ENCODE data around the gene FOSB.

FOSB gene

DNA sequence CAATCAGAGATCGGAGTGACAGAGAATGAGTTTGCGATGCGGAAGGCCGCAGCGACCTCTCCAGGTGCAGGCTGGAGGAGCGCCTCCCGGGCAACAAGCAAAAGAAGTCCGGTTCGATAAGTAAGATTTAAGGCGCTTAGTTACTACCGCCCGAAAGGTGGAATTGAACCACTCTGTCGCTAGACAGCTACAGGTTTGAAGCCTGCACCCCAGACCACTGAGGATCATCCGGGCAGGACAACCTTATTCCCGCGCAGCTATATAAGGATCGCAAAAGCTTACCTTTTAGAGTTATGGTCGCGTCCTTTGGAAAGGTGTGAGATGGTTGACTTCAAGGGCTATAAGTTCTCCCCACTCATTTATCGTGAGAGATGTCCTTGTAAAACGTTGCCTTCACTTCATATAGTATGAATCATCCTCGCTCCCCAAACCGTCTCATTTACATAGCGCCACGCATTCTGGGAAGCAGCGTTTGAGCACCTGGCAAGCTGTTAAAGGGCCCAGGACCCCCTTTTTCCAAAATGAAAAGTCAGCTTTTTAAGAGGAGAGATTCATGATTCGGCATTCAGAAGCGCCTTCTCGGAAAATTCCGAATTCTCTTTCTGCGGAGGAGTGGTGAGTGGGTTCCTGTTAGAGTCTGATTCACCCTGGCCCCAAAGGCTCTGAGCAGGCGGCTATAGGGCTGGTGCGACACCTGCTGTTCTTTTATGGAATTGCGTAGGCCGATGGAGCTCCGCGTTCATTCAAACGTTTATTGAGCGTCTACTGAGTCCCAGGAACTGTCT, 10.8 kb downstream of the FOSB start:
- DNase-seq = peak; percentile 98

DNA sequence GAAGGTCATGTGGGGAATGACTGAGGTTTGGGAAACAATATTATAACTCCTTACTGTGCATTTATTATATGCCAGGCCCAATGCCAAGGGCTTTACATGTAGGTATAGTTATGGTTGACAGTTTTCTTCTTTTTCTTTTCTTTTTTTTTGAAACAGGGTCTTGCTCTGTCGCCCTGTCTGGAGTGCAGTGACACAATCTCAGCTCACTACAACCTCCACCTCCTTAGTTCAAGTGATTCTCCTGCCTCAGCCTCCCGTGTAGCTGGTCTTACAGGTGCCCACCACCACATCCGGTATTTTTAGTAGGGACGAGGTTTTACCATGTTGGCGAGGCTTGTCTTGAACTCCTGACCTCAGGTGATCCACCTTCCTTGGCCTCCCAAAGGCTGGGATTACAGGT, 15.2 kb downstream of the FOSB start:
- no peak for DNase-seq

GRCh38 chr19:45484273-45484945, 16.6 kb downstream of the FOSB start:
- DNase-seq = no peak

- peak; percentile 76 for DNase-seq
These were observed 17.7 kb downstream of the FOSB start for GRCh38 chr19:45485305-45486077.

- DNase-seq = no peak
These were observed 20.9 kb downstream of the FOSB start for GRCh38 chr19:45488708-45489107.

DNA sequence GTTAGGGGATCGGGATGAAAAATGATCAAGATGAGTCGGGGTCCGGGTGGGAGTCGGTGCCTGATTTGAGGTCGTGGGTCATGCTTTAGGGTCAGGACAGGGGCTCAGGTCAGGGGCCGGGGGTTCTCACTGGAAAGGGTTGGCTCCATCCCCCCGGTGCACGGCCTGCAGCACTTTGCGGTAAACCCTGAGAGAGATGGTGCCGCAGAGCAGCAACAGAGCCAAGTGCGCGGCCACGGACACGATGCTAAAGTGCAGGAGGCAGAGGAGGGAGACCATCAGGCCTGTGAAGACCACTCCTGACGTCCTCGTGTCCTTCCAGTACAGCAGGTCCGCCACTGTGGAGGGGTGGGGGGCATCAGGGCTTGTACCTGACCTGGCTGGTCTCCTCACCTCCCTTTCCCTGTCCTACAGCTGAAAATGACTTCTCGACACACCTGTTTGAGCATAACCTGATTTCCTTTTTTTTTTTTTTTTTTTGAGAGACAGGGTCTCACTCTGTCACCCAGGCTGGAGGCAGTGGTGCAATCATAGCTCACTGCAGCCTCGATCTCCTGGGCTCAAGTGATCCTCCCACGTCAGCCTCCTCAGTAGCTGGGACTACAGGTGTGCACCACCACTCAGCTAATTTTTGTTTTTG, 21.5 kb downstream of the FOSB start:
- DNase-seq = no peak

DNA sequence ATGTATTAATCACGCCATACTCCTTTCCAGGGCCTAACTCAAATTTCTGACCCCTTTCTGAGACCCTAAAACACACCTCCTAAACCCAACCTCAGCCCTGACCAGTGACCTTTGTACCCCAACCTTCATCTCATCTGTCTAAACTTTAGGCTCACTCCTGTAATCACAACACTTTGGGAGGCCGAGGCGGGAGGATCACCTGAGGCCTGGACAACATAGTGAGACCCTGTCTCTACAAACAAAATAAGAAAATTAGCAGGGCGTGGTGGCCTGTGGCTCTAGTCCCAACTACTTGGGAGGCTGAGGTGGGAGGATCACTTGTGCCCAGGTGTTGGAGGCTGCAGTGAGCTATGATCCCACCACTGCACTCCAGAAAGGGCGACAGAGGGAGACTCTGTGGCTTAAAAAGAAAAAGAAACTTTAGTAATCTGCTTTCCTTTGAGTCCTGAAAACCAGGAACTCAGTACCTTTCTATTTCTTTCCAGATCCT, 24.4 kb downstream of the FOSB start:
- no peak for DNase-seq

GRCh38 chr19:45492627-45493470, 25.1 kb downstream of the FOSB start:
- peak; percentile 56 for DNase-seq

- no peak for DNase-seq
These were observed 26.6 kb downstream of the FOSB start for GRCh38 chr19:45494261-45494916.

DNA sequence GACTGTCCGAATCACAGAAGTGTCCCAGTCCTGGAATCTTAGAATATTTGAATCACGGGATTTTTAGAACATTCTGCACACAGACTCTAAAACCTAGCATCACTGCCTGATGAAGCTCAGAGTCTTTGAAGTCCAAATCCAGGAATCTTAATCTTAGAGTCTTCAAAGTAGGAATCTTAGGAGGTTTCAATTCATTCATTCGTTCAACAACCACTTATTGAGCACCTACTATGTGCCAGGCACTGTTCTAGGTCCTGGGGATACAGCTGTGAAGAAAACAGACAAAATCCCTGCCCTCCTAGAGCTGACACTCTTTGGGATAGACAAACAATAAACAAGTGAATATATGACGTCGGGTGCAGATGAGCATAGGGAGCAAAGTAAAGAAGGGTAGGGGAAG, 27.4 kb downstream of the FOSB start:
- DNase-seq = no peak

GRCh38 chr19:45496349-45496953, 28.7 kb downstream of the FOSB start:
- peak; percentile 83 for DNase-seq

DNA sequence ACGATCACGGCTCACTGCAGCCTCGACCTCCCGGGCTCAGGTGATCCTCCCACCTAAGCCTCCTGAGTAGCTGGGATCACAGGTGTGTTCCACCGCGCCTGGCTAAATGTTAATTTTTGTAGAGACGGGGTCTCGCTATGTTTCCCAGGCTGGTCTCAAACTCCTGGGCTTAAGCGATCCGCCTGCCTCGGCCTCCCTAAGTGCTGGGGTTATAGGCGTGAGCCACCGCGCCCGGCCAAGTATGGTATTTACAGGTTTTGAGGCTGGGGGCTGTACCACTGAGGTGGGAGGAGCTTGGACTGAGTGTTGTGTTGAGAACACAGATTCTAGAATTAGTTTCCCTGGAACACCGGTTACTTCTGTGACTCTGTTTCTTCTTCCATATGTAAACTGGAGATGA, 30.0 kb downstream of the FOSB start:
- DNase-seq = no peak

DNA sequence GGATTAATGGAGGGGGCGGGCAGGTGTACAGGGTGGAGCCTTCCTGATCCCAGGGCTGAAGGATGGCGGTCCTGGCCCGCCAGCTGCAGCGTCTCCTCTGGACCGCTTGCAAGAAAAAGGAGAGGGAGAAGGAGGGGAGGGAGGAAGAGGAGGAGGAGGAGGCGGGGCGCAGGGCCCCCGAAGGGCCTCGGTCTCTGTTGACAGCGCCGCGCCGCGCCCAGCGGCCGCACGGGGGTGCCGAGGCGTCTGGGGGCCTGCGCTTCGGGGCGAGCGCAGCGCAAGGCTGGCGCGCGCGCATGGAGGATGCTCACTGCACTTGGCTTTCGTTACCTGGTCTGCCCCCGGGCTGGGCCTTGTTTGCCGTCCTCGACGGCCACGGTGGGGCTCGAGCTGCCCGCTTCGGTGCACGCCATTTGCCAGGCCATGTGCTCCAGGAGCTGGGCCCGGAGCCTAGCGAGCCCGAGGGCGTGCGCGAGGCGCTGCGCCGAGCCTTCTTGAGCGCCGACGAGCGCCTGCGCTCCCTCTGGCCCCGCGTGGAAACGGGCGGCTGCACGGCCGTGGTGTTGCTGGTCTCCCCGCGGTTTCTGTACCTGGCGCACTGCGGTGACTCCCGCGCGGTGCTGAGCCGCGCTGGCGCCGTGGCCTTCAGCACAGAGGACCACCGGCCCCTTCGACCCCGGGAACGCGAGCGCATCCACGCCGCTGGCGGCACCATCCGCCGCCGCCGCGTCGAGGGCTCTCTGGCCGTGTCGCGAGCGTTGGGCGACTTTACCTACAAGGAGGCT, 30.8 kb downstream of the FOSB start, which contains the start of gene PPM1N:
TSS of gene PPM1N (plus strand) at position 33 of the 785 bp plus-strand sequence. CDS start at position 63, 30 bp downstream.
- peak; percentile 59 for DNase-seq

DNA sequence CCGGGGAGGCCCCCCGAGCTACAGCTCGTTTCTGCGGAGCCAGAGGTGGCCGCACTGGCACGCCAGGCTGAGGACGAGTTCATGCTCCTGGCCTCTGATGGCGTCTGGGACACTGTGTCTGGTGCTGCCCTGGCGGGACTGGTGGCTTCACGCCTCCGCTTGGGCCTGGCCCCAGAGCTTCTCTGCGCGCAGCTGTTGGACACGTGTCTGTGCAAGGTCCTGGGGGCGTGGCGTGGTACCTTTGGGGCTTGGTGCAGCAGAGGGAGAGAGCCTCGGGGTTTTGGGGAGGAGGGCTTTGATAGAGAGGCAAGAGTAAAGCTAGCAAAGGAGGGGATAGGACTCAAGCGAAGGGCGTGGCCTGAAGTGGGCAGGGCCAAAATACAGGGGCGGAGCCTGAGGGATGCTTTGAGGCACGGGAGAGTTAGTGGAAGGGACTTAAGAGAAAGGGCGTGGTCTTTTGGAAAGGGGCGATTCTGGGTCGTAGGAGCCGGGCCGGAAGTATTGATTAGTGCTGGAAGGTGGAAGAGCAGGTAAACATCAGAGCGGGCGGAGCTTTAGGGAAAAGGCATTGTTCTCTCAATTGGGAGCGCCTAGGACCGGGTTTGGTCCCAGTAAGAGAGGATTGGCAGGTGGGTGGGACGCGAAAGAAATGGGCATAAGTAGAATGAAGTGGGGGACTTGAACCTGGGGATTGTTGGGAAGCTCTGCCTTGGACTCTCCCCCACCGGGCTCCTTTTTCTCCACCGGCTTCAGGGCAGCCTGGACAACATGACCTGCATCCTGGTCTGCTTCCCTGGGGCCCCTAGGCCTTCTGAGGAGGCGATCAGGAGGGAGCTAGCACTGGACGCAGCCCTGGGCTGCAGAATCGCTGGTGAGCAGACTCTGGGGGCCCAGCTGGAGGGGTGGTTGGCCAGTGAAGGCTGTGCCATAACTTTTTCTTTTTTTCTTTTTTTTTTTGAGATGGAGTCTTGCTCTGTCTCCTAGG, 31.7 kb downstream of the FOSB start:
- DNase-seq = peak; percentile 43

DNA sequence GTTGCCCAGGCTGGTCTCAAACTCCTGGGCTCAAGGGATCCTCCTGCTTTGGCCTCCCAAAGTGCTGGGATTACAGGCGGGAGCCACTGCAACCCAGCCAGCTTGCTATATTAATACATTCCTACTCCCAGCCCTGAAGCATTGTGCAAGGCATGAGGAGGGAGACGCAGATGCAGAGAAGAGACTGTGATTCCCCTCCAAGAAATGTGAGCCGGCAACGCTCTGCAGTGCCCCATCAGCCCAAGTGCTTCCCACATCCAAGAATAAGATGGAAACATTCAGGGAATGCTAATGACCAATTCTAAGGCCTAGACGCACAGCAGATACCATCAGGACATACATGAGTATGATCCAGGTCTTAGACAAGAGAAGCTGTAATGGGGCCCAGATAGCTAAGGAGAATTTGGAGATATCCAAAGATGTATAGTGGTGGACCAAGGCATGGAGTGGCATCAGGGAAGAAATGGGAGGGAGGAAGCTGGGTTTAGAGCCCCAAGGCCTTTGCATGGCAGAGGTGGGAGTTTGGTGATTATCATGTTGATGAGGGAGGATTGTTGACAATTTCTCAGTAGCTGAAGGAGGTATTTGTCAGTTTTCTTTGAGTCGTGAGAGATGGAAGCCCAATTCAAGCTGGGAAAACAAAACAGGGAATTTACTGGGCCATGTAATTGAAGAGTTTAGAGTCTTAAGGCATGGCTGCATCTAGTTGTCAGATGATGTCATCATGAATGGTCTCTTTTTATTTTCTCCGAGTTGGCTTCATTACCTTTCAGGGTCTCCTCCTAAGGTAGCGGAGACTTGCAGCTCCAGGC, 33.3 kb downstream of the FOSB start:
- DNase-seq = no peak

DNA sequence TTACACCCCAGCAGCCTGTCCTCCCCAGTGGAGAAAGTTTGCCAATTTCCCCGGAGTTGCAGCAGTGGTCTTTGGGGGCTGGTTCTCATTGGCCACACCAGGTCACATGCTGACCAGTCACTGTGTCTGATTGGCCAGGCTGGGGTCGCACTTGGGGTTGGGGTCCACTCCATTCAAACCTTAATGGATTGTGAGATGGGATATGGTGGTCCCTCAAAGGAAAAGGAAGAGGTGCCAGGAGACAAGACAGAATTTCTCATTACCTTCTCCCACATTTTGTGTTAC, 33.9 kb downstream of the FOSB start:
- DNase-seq = no peak

GRCh38 chr19:45502111-45502510, 34.3 kb downstream of the FOSB start:
- DNase-seq = no peak

DNA sequence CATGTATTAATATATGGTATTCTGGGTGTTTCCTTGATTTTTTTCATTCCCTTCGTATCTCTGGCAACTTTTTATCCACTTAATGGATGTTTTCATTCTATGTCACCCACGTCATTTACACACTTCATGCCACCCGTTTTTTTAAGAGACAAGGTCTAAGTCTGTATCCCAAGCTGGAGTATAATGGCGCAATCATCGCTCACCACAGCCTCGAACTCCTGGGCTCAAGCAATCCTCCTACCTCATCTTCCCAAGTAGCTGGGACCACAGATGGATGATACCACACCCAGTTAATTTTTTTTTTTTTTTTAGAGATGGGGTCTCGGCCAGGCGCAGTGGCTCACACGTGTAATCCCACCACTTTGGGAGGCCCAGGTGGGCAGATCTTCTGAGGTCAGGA, 36.1 kb downstream of the FOSB start:
- DNase-seq = no peak

All from right kidney (tissue), 1 donor.